GM23338 (cell line): ENCODE results near the gene RAPGEF4. TPM values are rescaled to one million over a fixed set of nuclear protein-coding genes. Genes with fewer than 3 reads are reported as not detected.

Experiments used
- ATAC-seq: fragments of 200-7000 bp; cut with Tn5 transposase; 3 replicates; pipeline ENCODE4 v1.9.1; 2020
- DNase-seq: peaks from one replicate; pipeline ENCODE4 v3.0.0-alpha.2; 2015; ENCODE audit warnings: low spot score
- H2AFZ ChIP-seq: fragments of 200-600 bp; sonication (generic); 2 replicates; pipeline ENCODE4 v1.8.0; 2016; ENCODE audit warnings: antibody characterized with exemption, mild to moderate bottlenecking, moderate library complexity
- H3F3A ChIP-seq: fragments of 200-600 bp; sonication (generic); replicated peaks from 2 replicates; pipeline ENCODE4 v1.8.0; 2017; ENCODE audit warnings: antibody characterized with exemption, mixed run types, low read depth
- H3K27ac ChIP-seq: fragments of 200-600 bp; sonication (generic); 2 replicates; pipeline ENCODE4 v1.6.1; 2016; ENCODE audit warnings: low read depth
- H3K27me3 ChIP-seq: fragments of 200-600 bp; sonication (generic); 2 replicates; pipeline ENCODE4 v1.8.0; 2016; ENCODE audit warnings: mild to moderate bottlenecking, mixed run types, moderate library complexity; ENCODE audit not compliant: insufficient read depth
- H3K36me3 ChIP-seq: fragments of 200-600 bp; sonication (generic); 2 replicates; pipeline ENCODE4 v1.8.0; 2016; ENCODE audit warnings: mild to moderate bottlenecking; ENCODE audit not compliant: insufficient read depth
- H3K4me1 ChIP-seq: fragments of 200-600 bp; sonication (generic); 2 replicates; pipeline ENCODE4 v1.8.0; 2016; ENCODE audit warnings: mild to moderate bottlenecking, moderate library complexity; ENCODE audit not compliant: insufficient read depth
- H3K4me2 ChIP-seq: fragments of 200-600 bp; sonication (generic); 2 replicates; pipeline ENCODE4 v1.7.1; 2017; ENCODE audit warnings: mixed run types
- H3K4me3 ChIP-seq: fragments of 200-600 bp; sonication (generic); 2 replicates; pipeline ENCODE4 v1.6.1; 2016; ENCODE audit warnings: mixed run types
- H3K79me2 ChIP-seq: fragments of 200-600 bp; sonication (generic); replicated peaks from 2 replicates; pipeline ENCODE4 v1.8.0; 2017; ENCODE audit warnings: mild to moderate bottlenecking; ENCODE audit not compliant: insufficient read depth
- H3K9me2 ChIP-seq: fragments of 200-600 bp; sonication (generic); 2 replicates; pipeline ENCODE4 v1.8.0; 2017; ENCODE audit not compliant: insufficient read depth
- H4K20me1 ChIP-seq: fragments of 200-600 bp; sonication (generic); replicated peaks from 2 replicates; pipeline ENCODE4 v1.8.0; 2017; ENCODE audit warnings: mild to moderate bottlenecking; ENCODE audit not compliant: insufficient read depth
- H3K27ac Mint-ChIP-seq: 2 replicates; pipeline ENCODE4 v1.8.0; 2020; ENCODE audit warnings: inconsistent platforms, mild to moderate bottlenecking, moderate library complexity, mixed read lengths
- H3K27me3 Mint-ChIP-seq: 3 replicates; pipeline ENCODE4 v1.8.0; 2022; ENCODE audit warnings: low read depth, mild to moderate bottlenecking, moderate library complexity, mixed read lengths, inconsistent platforms; ENCODE audit not compliant: insufficient read depth, poor library complexity
- H3K36me3 Mint-ChIP-seq: 3 replicates; pipeline ENCODE4 v1.8.0; 2021; ENCODE audit warnings: low read depth, mild to moderate bottlenecking, inconsistent platforms, moderate library complexity, mixed read lengths
- H3K4me1 Mint-ChIP-seq: 3 replicates; pipeline ENCODE4 v1.8.0; 2020; ENCODE audit warnings: mild to moderate bottlenecking, inconsistent platforms, mixed read lengths
- H3K4me3 Mint-ChIP-seq: 3 replicates; pipeline ENCODE4 v1.8.0; 2021; ENCODE audit warnings: moderate library complexity, mild to moderate bottlenecking, inconsistent platforms, mixed read lengths
- H3K9me3 Mint-ChIP-seq: 3 replicates; pipeline ENCODE4 v1.8.0; 2020; ENCODE audit warnings: moderate library complexity, mild to moderate bottlenecking, inconsistent platforms, mixed read lengths
- CREB1 ChIP-seq: fragments of 250-450 bp; sonication (Bioruptor Pico); IDR thresholded peaks from 2 replicates; pipeline ENCODE4 v1.5.0; 2020; ENCODE audit warnings: low read depth, mild to moderate bottlenecking, moderate library complexity
- CTCF ChIP-seq, 2 experiments: fragments of 200-600 bp in 1 of 2; sonication (generic) in 1 of 2; conservative IDR thresholded peaks; 2 replicates each; pipeline versions ENCODE4 v1.5.1 to v1.6.1; 2016 to 2017; ENCODE audit warnings: antibody characterized with exemption in 2 of 2, low read depth in 2 of 2, mild to moderate bottlenecking in 2 of 2, moderate library complexity in 1 of 2
- EZH2phosphoT487 ChIP-seq: fragments of 200-600 bp; sonication (generic); IDR thresholded peaks from one replicate; pipeline ENCODE4 v1.8.1; 2018; ENCODE audit warnings: antibody characterized with exemption; ENCODE audit not compliant: unreplicated experiment
- JUNB ChIP-seq: IDR thresholded peaks from one replicate; pipeline ENCODE4 v1.6.1; 2016; ENCODE audit warnings: antibody characterized with exemption; ENCODE audit not compliant: unreplicated experiment
- NANOG ChIP-seq: IDR thresholded peaks from 2 replicates; pipeline ENCODE4 v1.6.1; 2016; ENCODE audit warnings: antibody characterized with exemption, borderline replicate concordance
- POLR2AphosphoS5 ChIP-seq: IDR thresholded peaks from 2 replicates; pipeline ENCODE4 v1.6.1; 2016; ENCODE audit warnings: antibody characterized with exemption, low read depth
- STAT1 ChIP-seq: IDR thresholded peaks from one replicate; pipeline ENCODE4 v1.6.1; 2016; ENCODE audit warnings: antibody characterized with exemption; ENCODE audit not compliant: unreplicated experiment
- ZNF114 ChIP-seq: fragments of 250-450 bp; sonication (Bioruptor Pico); IDR thresholded peaks from 2 replicates; pipeline ENCODE4 v1.5.0; 2020; ENCODE audit warnings: mild to moderate bottlenecking, moderate library complexity
- ZNF331 ChIP-seq: fragments of 250-450 bp; sonication (Bioruptor Pico); IDR thresholded peaks from 2 replicates; pipeline ENCODE4 v1.5.0; 2020; ENCODE audit warnings: low read depth, mild to moderate bottlenecking, moderate library complexity
- polyA plus RNA-seq: library from polyadenylated mRNA; unstranded; fragments of >200 nt; fragmentation: Nextera tagmentation; extraction: Ambion mirVana; gene quantifications from 2 replicates; pipeline ENCODE4 v1.2.1, GENCODE V29; 2016
- total RNA-seq: library from RNA; depleted of rRNA; stranded (reverse); fragments of >200 nt; shearing (Covaris generic); gene quantifications from 2 replicates; pipeline ENCODE4 v1.2.3, GENCODE V29; 2014
- TF ChIP-seq, protein P1 (sequence below): fragments of 250-450 bp; sonication (Bioruptor Pico); IDR thresholded peaks from 2 replicates; pipeline ENCODE4 v1.5.0; 2020; ENCODE audit warnings: mild to moderate bottlenecking, moderate library complexity
- TF ChIP-seq, protein P2 (sequence below): IDR thresholded peaks from one replicate; pipeline ENCODE4 v1.6.1; 2018; ENCODE audit warnings: antibody characterized with exemption; ENCODE audit not compliant: unreplicated experiment

RAPGEF4 gene
- total and polyA plus RNA-seq, 2 experiments from 2014 or later: 1.7 to 4.7 TPM

DNA sequence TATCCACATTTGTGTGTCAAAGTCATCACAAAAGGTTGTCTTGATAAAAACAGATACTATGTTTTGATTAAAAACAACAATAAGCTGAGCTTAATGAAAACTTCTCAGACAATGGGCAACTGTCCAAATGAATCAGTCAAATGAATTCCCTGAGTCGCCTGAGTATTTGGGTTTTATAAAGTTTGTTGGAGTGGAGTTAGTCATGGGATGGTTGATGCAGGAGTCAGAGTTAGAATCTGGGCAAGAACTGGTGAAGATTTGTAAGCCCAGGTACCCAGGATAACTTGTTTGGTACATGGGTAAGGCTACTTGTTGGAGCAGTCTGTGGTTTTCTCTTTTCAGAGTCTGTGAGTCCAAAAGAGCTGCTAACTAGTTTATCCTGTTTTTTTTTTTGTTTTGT lies 34.4 kb upstream of the RAPGEF4 start (continued):
- TF ChIP-seq, protein P1, sequence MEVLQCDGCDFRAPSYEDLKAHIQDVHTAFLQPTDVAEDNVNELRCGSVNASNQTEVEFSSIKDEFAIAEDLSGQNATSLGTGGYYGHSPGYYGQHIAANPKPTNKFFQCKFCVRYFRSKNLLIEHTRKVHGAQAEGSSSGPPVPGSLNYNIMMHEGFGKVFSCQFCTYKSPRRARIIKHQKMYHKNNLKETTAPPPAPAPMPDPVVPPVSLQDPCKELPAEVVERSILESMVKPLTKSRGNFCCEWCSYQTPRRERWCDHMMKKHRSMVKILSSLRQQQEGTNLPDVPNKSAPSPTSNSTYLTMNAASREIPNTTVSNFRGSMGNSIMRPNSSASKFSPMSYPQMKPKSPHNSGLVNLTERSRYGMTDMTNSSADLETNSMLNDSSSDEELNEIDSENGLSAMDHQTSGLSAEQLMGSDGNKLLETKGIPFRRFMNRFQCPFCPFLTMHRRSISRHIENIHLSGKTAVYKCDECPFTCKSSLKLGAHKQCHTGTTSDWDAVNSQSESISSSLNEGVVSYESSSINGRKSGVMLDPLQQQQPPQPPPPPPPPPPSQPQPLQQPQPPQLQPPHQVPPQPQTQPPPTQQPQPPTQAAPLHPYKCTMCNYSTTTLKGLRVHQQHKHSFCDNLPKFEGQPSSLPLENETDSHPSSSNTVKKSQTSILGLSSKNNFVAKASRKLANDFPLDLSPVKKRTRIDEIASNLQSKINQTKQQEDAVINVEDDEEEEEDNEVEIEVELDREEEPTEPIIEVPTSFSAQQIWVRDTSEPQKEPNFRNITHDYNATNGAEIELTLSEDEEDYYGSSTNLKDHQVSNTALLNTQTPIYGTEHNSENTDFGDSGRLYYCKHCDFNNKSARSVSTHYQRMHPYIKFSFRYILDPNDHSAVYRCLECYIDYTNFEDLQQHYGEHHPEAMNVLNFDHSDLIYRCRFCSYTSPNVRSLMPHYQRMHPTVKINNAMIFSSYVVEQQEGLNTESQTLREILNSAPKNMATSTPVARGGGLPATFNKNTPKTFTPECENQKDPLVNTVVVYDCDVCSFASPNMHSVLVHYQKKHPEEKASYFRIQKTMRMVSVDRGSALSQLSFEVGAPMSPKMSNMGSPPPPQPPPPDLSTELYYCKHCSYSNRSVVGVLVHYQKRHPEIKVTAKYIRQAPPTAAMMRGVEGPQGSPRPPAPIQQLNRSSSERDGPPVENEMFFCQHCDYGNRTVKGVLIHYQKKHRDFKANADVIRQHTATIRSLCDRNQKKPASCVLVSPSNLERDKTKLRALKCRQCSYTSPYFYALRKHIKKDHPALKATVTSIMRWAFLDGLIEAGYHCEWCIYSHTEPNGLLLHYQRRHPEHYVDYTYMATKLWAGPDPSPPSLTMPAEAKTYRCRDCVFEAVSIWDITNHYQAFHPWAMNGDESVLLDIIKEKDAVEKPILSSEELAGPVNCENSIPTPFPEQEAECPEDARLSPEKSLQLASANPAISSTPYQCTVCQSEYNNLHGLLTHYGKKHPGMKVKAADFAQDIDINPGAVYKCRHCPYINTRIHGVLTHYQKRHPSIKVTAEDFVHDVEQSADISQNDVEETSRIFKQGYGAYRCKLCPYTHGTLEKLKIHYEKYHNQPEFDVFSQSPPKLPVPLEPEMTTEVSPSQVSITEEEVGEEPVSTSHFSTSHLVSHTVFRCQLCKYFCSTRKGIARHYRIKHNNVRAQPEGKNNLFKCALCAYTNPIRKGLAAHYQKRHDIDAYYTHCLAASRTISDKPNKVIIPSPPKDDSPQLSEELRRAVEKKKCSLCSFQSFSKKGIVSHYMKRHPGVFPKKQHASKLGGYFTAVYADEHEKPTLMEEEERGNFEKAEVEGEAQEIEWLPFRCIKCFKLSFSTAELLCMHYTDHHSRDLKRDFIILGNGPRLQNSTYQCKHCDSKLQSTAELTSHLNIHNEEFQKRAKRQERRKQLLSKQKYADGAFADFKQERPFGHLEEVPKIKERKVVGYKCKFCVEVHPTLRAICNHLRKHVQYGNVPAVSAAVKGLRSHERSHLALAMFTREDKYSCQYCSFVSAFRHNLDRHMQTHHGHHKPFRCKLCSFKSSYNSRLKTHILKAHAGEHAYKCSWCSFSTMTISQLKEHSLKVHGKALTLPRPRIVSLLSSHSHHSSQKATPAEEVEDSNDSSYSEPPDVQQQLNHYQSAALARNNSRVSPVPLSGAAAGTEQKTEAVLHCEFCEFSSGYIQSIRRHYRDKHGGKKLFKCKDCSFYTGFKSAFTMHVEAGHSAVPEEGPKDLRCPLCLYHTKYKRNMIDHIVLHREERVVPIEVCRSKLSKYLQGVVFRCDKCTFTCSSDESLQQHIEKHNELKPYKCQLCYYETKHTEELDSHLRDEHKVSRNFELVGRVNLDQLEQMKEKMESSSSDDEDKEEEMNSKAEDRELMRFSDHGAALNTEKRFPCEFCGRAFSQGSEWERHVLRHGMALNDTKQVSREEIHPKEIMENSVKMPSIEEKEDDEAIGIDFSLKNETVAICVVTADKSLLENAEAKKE (CRISPR knock-in tag): no peak

DNA sequence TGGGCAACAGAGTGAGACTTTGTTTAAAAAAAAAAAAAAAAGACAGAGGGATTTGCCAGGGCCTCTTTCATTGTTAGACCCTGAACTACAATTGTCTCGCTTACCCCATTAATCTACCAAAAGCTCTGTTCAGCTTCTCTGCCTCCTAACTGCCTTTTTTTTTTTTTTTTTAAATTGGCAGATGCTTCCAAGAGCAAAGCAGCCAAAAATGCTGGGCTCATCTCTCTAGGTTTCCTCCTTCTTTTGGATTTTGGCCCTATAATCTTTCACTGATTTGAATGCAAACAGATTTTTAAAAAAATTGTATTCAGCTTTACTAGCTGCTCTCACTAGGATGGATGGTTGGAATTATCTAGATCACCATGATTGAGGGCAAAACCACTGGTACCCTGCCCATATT lies 33.2 kb upstream of the RAPGEF4 start:
- H4K20me1 ChIP-seq: no peaks in the 10 kb centered on the region
- H3K4me2 ChIP-seq: no peak overlapping the region
- no peak overlapping the region for H3K4me3 ChIP-seq
- no peak overlapping the region for H3K27ac ChIP-seq
- peaks cover 2% of the 10 kb centered on the region for H3K27me3 Mint-ChIP-seq
- no peaks in the 10 kb centered on the region for H3K27me3 ChIP-seq
- H3K4me3 Mint-ChIP-seq: no peak overlapping the region
- DNase-seq: no peak
- H3F3A ChIP-seq: no peaks in the 10 kb centered on the region
- no peaks in the 10 kb centered on the region for H3K4me1 Mint-ChIP-seq
- TF ChIP-seq POLR2AphosphoS5 (no peak), CREB1 (CRISPR knock-in tag) (no peak), ZNF114 (CRISPR knock-in tag) (no peak), JUNB (no peak), NANOG (no peak), CTCF (conservative IDR thresholded peaks at IDR 0.05; ENCODE audit: low read depth in 2 of 2) (no peak), ZNF331 (CRISPR knock-in tag) (no peak), EZH2phosphoT487 (no peak), STAT1 (no peak)
- TF ChIP-seq, protein P2, sequence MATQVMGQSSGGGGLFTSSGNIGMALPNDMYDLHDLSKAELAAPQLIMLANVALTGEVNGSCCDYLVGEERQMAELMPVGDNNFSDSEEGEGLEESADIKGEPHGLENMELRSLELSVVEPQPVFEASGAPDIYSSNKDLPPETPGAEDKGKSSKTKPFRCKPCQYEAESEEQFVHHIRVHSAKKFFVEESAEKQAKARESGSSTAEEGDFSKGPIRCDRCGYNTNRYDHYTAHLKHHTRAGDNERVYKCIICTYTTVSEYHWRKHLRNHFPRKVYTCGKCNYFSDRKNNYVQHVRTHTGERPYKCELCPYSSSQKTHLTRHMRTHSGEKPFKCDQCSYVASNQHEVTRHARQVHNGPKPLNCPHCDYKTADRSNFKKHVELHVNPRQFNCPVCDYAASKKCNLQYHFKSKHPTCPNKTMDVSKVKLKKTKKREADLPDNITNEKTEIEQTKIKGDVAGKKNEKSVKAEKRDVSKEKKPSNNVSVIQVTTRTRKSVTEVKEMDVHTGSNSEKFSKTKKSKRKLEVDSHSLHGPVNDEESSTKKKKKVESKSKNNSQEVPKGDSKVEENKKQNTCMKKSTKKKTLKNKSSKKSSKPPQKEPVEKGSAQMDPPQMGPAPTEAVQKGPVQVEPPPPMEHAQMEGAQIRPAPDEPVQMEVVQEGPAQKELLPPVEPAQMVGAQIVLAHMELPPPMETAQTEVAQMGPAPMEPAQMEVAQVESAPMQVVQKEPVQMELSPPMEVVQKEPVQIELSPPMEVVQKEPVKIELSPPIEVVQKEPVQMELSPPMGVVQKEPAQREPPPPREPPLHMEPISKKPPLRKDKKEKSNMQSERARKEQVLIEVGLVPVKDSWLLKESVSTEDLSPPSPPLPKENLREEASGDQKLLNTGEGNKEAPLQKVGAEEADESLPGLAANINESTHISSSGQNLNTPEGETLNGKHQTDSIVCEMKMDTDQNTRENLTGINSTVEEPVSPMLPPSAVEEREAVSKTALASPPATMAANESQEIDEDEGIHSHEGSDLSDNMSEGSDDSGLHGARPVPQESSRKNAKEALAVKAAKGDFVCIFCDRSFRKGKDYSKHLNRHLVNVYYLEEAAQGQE: no peak
- no peak overlapping the region for H3K27ac Mint-ChIP-seq
- peaks cover 15% of the 10 kb centered on the region for H3K9me3 Mint-ChIP-seq
- no peaks in the 10 kb centered on the region for H3K9me2 ChIP-seq
- H3K36me3 Mint-ChIP-seq: peaks cover 13% of the 10 kb centered on the region; the same call in 2 of the 3 replicates
- no peaks in the 10 kb centered on the region for H3K4me1 ChIP-seq
- H2AFZ ChIP-seq: no peak overlapping the region
- no peaks in the 10 kb centered on the region; the same call in 1 of the 2 replicates for H3K36me3 ChIP-seq
- H3K79me2 ChIP-seq: no peaks in the 10 kb centered on the region
- no peak for ATAC-seq
